C1 segment of cervical spinal cord (tissue), 14 donors: ENCODE measurements around the gene TMPRSS11E.
"Not testable (repeated sequence)": the region's sequence is repeated elsewhere in the genome, so short reads cannot be mapped to it uniquely, and the experiment has no call there.

Experiments
- DNase-seq, 14 donors: peaks; one replicate each; lab custom pipeline; 2025; lab: John Stamatoyannopoulos, UW

Gene TMPRSS11E

DNA sequence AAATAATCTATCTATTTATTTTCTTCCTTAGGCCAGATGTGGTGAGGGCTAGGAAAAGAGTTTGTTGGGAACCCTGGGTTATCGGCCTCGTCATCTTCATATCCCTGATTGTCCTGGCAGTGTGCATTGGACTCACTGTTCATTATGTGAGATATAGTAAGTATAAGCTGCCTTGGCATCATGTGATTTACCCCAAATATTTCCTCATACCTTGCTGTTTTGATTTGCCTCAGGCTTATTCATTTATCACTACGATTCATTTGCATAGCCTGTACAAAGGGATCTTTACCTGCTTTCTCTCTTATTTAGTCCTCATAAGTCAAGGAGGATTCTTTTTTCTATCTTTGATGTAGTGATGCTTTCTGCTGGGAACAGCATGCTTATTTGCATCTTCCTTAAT lies 14.5 kb downstream of the TMPRSS11E start:
- no peak for DNase-seq

- DNase-seq, result no peak
Measured at GRCh38 chr4:68462691-68463090, 15.4 kb downstream of the TMPRSS11E start.

GRCh38 chr4:68463796-68464195 lies 16.5 kb downstream of the TMPRSS11E start:
- DNase-seq, result no peak

- no peak for DNase-seq
Measured at GRCh38 chr4:68465058-68465457, 17.8 kb downstream of the TMPRSS11E start.

DNA sequence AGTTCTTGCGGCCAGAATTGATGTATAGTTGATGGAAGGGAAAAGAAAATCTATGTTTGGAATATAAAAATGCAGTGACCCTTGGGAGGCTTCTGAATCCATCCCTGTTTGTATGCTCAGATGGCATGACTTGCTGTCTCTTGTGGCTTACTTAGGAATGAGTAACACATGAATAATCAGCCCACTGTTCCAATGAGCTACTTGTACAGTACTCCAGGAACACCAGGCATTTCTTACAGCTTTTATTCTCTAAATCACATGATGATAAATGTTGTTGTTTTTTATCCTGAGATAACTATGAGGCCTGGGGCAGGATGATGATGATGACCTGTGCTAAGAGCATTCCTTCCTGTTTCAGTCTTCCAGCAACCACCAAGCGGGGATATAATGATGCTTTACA lies 18.9 kb downstream of the TMPRSS11E start:
- no peak for DNase-seq

DNA sequence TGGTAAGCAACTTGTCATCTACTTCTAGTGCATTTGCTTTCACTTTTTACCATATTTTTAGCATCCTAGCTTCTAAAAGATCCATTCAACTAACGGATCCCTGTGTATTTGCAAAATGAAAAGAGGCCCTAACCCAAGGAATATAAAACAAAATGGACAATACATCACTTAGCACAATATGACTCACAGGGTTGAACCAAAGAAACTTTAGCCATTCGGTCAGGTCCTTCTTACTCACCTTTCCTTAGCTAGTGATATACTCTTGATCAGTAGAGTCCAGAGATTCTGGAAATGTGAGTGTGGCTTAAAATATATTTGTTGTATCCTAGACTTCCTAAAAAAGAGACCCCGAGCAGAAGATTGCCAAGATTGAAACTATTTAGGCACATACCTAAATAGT lies 19.5 kb downstream of the TMPRSS11E start:
- no peak for DNase-seq

GRCh38 chr4:68469482-68469881 lies 22.2 kb downstream of the TMPRSS11E start:
- no peak for DNase-seq

- no peak for DNase-seq
Measured at GRCh38 chr4:68476191-68476590, 28.9 kb downstream of the TMPRSS11E start.

DNA sequence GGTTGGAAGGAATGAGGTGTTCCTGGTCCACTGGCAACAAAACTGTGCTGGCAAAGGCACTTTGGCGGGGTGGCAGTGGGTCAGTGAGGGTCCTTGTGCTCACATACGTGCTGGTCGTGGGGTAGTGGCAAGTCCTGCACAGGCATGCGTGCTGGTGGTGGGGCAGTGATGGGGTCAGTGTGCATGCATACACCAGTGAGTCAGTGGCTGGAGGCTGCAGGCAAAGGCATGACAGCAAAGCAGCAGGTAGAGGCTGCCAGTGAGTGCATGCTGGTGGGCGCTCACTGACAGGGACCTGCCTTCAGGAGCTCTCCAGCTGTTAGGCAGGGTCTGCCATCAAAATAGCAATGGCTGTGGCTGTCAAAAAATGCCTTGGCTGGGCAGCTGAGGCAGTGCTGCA lies 42.1 kb downstream of the TMPRSS11E start:
- DNase-seq, result no peak

DNA sequence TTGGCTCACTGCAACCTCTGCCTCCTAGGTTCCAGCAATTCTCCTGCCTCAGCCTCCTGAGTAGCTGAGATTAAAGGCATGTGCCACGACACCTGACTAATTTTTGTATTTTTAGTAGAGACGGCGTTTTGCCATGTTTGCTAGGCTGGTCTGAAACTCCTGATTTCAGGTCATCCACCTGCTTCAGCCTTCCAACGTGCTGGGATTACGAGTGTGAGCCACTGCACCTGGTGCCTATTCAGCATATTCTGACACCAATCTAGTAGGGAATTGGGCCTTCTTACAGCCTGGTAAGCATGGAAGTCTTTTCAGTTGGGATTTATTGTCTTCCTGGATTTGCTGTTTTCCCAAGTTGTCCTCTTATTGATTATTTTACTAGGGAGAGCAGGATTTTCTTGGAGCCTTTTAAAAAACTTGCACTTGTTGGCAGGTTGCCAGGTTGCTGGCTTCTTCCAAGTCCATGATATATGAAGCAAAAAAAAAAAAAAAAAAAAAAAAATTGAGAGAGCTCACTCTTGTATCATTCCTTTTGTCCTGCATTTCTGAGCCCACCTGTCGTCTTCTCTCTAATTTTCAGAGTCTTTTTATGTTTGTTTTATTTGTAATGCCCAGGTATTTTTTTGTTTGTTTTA lies 43.7 kb downstream of the TMPRSS11E start:
- no peak for DNase-seq

DNA sequence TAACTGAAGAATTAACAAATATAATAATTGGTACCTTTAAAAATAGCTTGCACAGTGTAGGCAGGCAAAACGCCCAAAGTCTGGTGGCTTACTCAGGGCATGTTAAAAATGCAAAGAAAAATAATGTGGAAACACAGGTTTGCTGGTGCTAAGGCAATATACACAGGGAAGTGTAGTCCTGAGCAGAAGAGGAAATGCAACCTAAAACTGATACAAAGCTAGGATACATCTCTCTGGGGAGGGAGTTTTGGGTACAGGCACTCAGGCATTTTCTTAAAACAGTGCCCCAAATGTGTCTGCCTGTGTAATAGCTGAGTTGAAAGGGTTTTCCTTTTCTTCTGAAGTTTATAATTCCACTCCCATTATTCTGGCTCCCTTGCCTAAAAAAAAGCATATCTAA lies 47.4 kb downstream of the TMPRSS11E start:
- DNase-seq, result no peak

DNA sequence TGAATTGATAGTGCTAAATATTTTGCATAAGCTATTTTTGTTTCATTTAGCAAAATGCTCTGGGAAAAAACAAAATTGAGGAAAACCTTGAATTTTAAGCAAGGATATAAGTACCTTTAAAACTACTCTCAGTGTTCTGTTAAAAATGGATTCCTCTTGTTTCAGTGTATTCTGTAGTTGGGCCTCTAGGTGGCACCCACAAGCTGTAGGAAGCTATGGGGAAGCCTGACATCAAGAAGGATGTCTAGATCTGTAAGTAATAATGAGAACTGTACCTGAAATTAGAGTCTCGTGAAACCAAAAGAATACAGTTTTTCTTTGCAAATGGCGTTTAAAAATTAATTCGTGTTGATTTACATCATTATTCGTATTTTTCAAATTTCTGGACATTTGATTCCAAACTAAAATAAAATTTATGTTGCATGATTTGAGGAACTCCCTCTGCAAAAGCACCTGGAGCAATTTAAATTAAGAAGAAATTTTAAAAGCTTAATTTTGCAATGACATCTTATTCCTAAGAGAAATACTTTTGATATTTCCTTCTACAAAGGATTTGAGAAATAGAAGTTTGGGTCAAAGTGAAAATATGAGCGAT lies 51.2 kb downstream of the TMPRSS11E start:
- DNase-seq, result peak in 3 of 14 donors; percentile 0 to 31 (median 7)

- no peak for DNase-seq
Measured at GRCh38 chr4:68499021-68499420, 51.8 kb downstream of the TMPRSS11E start.

DNA sequence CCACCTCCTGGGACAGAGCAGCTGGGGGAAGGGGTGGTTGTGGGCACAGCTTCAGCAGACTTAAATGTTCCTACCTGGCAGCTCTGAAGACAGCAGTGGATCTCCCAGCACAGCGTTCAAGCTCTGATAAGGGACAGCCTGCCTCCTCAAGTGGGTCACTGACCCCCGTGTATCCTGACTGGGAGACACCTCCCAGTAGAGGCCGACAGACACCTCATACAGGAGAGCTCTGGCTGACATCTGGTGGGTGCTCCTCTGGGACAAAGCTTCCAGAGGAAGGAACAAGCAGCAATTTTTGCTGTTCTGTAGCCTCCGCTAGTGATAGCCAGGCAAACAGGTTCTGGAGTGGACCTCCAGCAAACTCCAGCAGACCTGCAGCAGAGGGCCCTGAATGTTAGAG lies 56.2 kb downstream of the TMPRSS11E start:
- not testable (repeated sequence) for DNase-seq

DNA sequence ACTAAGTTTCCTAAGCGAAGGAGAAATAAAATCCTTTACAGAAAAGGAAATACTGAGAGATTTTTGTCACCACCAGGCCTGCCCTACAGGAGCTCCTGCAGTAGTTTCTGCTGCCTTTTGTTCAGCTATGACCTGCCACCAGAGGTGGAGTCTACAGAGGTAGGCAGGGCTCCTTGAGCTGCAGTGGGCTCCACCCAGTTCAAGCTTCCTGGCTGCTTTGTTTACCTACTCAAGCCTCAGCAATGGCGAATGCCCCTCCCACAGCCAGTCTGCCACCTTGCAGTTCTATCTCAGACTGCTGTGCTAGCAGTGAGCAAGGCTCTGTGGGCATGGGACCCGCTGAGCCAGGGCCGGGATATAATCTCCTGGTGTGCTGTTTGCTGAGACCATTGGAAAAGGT lies 57.6 kb downstream of the TMPRSS11E start:
- not testable (repeated sequence) for DNase-seq

GRCh38 chr4:68505452-68505851 lies 58.2 kb downstream of the TMPRSS11E start:
- not testable (repeated sequence) for DNase-seq

GRCh38 chr4:68518889-68519288 lies 71.6 kb downstream of the TMPRSS11E start:
- DNase-seq, result no peak

DNA sequence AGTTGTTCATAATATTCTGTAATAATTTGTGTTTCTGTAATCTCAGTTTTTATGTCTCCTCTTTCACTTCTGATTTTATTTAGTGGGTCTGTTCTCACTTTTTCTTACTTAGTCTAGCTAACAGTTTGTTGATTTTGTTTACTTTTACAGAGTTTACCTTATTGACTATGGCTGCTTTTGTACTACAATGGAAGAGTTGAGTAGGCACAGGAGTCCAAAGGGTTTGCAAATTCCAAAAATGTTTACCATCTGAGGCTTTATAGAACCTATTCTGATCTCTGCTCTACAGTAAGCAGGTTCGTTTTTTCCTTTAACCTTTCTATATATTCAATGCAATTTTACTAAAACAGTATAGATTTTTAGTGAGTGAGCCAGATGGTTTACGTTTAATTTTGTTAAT lies 73.7 kb downstream of the TMPRSS11E start:
- DNase-seq, result no peak

DNA sequence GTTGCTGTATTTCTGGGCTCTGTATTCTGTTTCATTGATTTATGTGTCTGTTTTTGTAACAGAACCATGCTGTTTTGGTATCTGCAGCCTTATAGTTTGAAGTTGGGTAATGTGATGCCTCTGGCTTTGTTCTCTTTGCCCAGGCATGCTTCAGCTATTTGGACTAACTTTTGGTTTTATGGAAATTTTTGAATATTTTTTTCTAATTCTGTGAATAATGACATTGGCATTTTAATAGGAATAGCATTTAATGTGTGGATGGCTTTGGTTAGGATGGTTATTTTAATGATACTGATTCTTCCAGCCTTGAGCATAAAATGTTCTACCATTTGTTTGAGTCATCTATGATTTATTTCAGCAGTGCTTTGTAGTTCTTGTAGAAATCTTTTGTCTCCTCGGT lies 75.0 kb downstream of the TMPRSS11E start:
- not testable (repeated sequence) for DNase-seq

DNA sequence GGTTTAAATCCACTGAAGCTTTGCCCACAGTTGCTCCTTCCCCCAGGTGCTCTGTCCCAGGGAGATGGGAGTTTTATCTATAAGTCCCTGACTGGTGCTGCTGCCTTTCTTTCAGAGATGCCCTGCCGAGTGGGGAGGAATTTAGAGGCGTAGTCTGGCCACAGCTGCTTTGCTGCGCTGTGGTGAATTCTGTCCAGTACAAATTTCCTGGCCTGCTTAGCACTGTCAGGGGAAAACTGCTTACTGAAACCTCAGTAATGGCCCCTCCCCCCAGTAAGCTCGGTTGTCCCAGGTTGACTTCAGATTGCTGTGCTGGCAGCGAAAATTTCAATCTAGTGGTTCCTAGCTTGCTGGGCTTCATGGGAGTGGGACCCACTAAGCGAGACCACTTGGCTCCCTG lies 88.7 kb downstream of the TMPRSS11E start:
- DNase-seq, result no peak

GRCh38 chr4:68536375-68536774 lies 89.1 kb downstream of the TMPRSS11E start:
- DNase-seq, result no peak

DNA sequence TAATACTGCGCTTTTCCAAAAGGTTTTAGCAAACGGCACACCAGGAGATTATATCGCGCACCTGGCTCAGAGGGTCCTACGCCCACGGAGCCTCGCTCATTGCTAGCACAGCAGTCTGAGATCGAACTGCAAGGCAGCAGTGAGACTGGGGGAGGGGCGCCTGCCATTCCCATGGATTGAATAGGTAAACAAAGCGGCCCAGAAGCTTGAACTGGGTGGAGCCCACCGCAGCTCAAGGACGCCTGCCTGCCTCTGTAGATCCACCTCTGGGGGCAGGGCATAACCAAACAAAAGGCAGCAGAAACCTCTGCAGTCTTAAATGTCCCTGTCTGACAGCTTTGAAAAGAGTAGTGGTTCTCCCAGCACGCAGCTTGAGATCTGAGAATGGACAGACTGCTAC lies 95.5 kb downstream of the TMPRSS11E start:
- DNase-seq, result not testable (repeated sequence)
